GM13976 (cell line): ENCODE data around the gene VWA8.

Experiments used
- DNase-seq: peaks from one replicate; pipeline ENCODE4 v3.0.0; 2012; ENCODE audit warnings: low spot score
- in situ Hi-C: fragments of 300-500 bp; cut with MboI; formaldehyde crosslinking; loops from one replicate; pipeline ENCODE4 v1.12.0; 2022; ENCODE audit warnings: low sequenced_read_pairs, mixed read lengths, inconsistent platforms; ENCODE audit not compliant: unreplicated experiment
- TF ChIP-seq, protein P1 (sequence below): IDR thresholded peaks from 2 replicates; pipeline ENCODE4 v1.5.1; 2012; ENCODE audit warnings: borderline replicate concordance, mild to moderate bottlenecking; ENCODE audit not compliant: insufficient read depth; ENCODE audit errors: extremely low read depth, missing control alignments, control extremely low read depth

VWA8 gene

DNA sequence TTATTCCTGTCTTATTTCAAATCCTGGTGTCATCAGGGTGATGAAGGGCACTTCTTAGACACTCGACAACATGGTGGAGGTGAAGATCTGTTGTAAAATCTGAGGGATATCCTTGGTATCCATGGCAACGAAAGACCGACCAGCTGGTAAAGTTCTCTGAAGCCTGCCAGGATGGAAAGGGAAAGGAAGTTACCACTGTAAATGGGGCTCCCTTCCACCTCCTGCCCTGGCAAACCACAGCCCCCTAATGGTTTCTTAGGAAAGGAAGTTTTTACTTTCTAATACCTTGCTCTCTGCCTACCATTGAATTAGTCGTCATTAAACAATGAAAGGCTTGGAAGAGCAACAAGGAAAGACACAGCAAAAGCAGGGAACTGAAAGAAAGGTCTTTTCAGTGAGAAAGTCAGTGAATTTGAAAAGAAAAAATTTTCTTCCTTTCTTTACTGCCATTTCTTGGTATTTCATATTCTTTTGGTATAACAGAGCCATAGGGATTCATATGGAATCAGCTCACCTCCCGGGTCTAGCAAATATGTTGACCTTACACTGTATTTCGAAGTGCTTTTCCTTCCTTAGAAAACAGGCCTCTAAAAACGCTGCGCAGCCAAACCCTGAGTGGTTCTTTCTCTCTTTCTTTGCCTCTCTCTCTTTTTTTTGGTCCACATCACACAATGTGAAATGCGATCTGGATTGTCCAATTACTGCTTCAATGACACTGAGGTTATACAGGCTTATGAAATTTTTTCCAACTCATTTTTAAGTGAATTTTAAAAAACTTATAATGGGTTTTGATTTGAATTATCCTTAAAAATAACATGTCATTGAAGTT lies 392.6 kb downstream of the VWA8 start:
- in situ Hi-C loops = no loop called here
- TF ChIP-seq, protein P1, sequence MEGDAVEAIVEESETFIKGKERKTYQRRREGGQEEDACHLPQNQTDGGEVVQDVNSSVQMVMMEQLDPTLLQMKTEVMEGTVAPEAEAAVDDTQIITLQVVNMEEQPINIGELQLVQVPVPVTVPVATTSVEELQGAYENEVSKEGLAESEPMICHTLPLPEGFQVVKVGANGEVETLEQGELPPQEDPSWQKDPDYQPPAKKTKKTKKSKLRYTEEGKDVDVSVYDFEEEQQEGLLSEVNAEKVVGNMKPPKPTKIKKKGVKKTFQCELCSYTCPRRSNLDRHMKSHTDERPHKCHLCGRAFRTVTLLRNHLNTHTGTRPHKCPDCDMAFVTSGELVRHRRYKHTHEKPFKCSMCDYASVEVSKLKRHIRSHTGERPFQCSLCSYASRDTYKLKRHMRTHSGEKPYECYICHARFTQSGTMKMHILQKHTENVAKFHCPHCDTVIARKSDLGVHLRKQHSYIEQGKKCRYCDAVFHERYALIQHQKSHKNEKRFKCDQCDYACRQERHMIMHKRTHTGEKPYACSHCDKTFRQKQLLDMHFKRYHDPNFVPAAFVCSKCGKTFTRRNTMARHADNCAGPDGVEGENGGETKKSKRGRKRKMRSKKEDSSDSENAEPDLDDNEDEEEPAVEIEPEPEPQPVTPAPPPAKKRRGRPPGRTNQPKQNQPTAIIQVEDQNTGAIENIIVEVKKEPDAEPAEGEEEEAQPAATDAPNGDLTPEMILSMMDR = no peak
- DNase-seq = no peak

DNA sequence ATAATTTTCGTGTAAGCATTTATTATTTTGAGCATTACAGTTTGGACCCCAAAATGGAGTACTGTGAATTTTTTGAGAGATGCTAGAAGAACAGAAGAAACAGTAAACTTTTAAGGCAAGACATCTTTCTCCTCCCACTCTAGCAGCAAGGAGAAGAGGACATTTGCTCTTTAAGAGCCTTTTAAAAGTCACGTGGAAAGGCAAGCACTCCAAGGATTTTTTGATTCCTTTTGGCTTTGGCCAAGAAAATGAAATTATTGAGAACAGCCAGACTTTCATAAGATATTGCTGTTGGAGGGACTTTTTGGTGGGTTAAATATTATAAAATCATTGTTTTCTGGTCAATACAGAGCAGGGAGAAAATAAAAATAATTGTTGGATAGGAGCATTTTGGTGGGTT lies 393.5 kb downstream of the VWA8 start:
- TF ChIP-seq, protein P1 = no peak
- no peak for DNase-seq
- in situ Hi-C loops = no loop called here

DNA sequence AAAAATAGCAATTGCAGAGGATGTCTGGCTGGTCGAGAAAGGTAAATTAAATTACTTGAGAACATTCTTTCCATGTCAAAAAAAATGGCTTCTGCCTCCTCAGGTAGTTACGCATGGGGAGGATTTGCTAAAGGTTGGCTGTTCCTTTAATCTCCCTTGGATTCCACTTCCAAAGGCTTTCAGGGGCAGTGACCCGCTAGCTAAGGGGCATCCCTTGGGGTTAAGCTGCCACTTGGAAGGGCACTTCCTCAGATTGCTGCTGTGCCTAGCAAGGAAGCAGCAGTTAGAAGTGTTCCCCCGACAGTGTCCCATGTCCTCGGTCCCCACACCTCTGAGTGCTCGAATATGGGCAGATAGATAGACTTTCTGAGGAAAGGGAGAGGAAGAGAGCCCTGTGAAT lies 395.1 kb downstream of the VWA8 start:
- in situ Hi-C loops = no loop called here
- TF ChIP-seq, protein P1 = no peak
- no peak for DNase-seq

DNA sequence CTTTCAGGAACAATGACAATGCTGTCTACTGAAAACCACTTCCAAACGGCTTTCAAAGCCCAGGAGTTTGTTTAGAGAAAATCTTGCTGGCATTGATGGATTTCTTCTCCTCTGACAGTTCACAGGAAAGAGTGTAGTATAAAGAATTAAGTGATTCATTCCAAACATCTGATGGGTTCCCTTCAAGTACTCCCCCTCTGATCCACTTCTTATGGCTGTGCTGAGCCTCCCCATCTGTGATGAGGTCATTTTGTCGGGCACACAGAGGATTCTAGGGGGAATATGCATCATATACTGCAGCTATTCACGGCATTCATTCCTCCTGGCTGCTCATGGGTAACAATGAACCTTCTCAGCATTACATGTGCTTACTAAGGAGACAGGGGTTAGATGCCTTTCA lies 395.7 kb downstream of the VWA8 start:
- in situ Hi-C loops = no loop called here
- TF ChIP-seq, protein P1 = no peak

DNA sequence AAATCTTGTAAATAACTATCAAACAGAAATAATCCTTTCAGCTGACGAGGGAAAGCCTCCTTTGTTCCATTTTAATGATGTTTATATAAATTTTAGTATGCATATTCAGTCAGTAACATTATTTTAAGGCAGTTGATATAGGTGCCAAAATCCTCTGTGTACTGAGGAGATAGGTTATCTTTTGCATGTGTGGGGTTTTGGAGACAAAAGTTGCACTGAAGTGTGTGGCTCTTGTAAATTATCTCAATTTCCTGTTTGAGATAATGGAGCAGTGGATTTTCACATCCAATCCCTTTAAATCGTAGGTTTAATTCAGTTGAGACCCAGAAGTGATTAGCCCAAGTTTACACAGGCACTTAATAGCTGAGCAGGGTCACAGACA lies 396.9 kb downstream of the VWA8 start:
- DNase-seq = no peak
- in situ Hi-C loops = no loop called here
- TF ChIP-seq, protein P1 = no peak

More for the DNA sequence above, 395.7 kb downstream of the VWA8 start:
- no peak for DNase-seq

DNA sequence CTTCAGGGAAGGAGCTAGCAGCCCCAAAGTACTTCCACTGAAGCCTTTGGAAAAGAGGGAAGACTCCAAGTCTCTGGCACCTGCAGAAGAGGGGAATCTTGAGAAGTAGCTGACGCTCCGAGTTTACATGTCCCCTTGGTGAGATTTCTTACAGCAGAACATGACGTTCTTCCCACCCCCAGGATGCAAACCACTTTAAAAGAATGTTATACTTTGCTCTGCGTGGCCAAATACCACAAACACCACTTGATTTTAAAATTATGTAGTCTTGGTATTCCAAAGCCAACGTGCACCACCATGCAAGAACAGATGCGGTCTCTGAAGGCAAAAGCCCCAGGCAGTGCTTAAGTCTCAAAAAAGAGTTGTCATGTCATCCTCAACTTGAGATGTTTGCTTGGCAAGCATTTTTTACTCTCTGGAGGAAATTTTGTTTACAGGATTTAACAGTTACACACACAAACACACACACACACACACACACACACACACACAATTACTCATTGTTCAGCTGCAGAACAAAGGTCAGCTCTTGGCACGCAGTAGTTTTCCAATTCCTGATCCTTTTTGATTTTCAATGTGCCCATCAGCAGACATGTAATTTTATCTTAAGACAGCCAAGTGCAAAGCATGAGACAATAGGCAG lies 397.4 kb downstream of the VWA8 start:
- TF ChIP-seq, protein P1 = no peak
- DNase-seq = no peak
- in situ Hi-C loops = no loop called here
